ENCODE results near the gene CFL2. TPM values are rescaled to one million over a fixed set of nuclear protein-coding genes. Genes with fewer than 3 reads are reported as not detected.

The CFL2 gene
- polyA plus RNA-seq, 1 of the 3 experiments (the other 2 are of a cell fraction): 48.1 TPM

DNA sequence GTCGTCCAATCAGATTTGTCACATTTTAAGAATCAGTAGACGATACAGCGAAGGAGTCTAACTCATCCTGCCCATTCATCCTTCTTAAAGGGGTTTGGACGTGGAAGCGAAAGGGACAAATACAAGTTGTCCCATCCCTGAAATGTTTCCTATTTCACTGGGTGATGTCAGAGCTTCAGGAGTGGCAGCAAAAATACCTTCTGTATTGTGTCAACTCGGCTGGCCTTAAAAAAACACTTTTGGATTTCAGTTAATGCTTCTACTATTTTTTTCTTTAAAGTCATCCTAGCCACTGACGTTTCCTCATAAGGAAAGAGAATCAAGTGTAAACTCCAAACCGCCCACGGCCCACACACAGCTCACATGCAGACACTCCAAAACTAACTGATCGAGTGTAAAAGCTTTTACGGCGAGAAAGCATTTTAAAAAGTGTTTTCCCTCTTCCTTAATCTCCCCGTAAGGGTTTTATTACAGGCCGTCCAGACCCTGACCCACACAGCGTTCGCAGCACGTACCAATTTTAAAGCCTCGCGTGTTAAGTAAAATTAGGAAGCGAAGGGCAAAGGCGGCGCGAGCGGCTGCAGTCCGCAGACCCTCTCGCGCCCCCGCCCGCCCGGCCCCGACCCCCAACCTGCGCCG lies 593 bp downstream of the CFL2 start:
- Histone ChIP-seq H3F3A (replicated peaks; ENCODE audit: insufficient read depth) (peaks cover 45% of the 10 kb centered on the region), H3K9ac (peak overlapping the region; percentile 88), H3K79me2 (ENCODE audit: insufficient read depth) (peaks cover 49% of the 10 kb centered on the region), H3K4me2 (peak overlapping the region; percentile 65), H3K27me3 (ENCODE audit: insufficient read depth) (no peaks in the 10 kb centered on the region), H3K9me3 (no peaks in the 10 kb centered on the region), H3K4me1 (ENCODE audit: control insufficient read depth in 1 of 2, insufficient read depth in 2 of 2, low read depth in 1 of 2, low read length in 1 of 2) (peaks cover 25 to 27% of the 10 kb centered on the region in 2 experiments), H3K9me2 (no peaks in the 10 kb centered on the region), H2AFZ (ENCODE audit: low read depth) (0 out of 2 replicates have a peak overlapping the region, but pooled peaks have one; percentile 25), H4K20me1 (ENCODE audit: insufficient read depth) (0 out of 2 replicates have a peak, but pooled peaks cover 3% of the 10 kb centered on the region), H3K27ac (ENCODE audit: low read depth in 2 of 2, low read length in 1 of 2) (peak overlapping the region; percentile 90 to 91), H3K36me3 (replicated peaks in 1 of 2; ENCODE audit: control insufficient read depth in 1 of 2, insufficient read depth in 2 of 2, low read length in 1 of 2) (peaks cover 15 to 21% of the 10 kb centered on the region in 2 experiments), H3K4me3 (ENCODE audit: low read depth in 2 of 2, low read length in 1 of 2) (peak overlapping the region; percentile 68 to 83)
- WGBS (ENCODE audit: low lambda C conversion rate): under 1% methylated on average over 30 of the region's 33 CpGs
- ChIA-PET CTCF (interaction anchor here (0.8 to 5.5 kb wide), 4 partner anchors 9 to 67 kb away, joined by 3 to 56 read pairs (median 14); no protein-coding TSS in a partner anchor), POLR2A (interaction anchor here (0.8 to 1.4 kb wide), 2 partner anchors 9 to 14 kb away, joined by 3 to 5 read pairs; no protein-coding TSS in a partner anchor)
- DNase-seq: no peak
- no peak for TF ChIP-seq CTCF (IDR thresholded peaks at IDR 0.05)
- TF ChIP-seq, protein P1, sequence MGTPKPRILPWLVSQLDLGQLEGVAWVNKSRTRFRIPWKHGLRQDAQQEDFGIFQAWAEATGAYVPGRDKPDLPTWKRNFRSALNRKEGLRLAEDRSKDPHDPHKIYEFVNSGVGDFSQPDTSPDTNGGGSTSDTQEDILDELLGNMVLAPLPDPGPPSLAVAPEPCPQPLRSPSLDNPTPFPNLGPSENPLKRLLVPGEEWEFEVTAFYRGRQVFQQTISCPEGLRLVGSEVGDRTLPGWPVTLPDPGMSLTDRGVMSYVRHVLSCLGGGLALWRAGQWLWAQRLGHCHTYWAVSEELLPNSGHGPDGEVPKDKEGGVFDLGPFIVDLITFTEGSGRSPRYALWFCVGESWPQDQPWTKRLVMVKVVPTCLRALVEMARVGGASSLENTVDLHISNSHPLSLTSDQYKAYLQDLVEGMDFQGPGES (IDR thresholded peaks at IDR 0.05; ENCODE audit: low read depth, low read length): no peak
- TF ChIP-seq USF2 (IDR thresholded peaks at IDR 0.05; ENCODE audit: borderline replicate concordance, low read depth, low read length): no peak
- TF ChIP-seq GATA2 (CRISPR knock-in tag; IDR thresholded peaks at IDR 0.05): no peak
- no peak for TF ChIP-seq RXRA (IDR thresholded peaks at IDR 0.05; ENCODE audit: borderline replicate concordance, low read depth)
- TF ChIP-seq, protein P2, sequence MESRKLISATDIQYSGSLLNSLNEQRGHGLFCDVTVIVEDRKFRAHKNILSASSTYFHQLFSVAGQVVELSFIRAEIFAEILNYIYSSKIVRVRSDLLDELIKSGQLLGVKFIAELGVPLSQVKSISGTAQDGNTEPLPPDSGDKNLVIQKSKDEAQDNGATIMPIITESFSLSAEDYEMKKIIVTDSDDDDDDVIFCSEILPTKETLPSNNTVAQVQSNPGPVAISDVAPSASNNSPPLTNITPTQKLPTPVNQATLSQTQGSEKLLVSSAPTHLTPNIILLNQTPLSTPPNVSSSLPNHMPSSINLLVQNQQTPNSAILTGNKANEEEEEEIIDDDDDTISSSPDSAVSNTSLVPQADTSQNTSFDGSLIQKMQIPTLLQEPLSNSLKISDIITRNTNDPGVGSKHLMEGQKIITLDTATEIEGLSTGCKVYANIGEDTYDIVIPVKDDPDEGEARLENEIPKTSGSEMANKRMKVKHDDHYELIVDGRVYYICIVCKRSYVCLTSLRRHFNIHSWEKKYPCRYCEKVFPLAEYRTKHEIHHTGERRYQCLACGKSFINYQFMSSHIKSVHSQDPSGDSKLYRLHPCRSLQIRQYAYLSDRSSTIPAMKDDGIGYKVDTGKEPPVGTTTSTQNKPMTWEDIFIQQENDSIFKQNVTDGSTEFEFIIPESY (IDR thresholded peaks at IDR 0.05; ENCODE audit: borderline replicate concordance, low read depth): no peak
- TF ChIP-seq GABPA (IDR thresholded peaks at IDR 0.05; ENCODE audit: low read depth): no peak
- TF ChIP-seq MXI1 (IDR thresholded peaks at IDR 0.05; ENCODE audit: low read depth, low read length): 0 out of 2 replicates have a peak, but pooled peaks have one; percentile 4
- 0 out of 2 replicates have a peak, but pooled peaks have one; percentile 4 for TF ChIP-seq JUND (IDR thresholded peaks at IDR 0.05)
- TF ChIP-seq PBX3 (IDR thresholded peaks at IDR 0.05): no peak
- TF ChIP-seq ELF1 (IDR thresholded peaks at IDR 0.05): no peak
- TF ChIP-seq MAX (IDR thresholded peaks at IDR 0.05; ENCODE audit: low read depth): no peak
- no peak for TF ChIP-seq RAD21 (IDR thresholded peaks at IDR 0.05; ENCODE audit: low read length)
- no peak for TF ChIP-seq FOXJ3 (CRISPR knock-in tag; IDR thresholded peaks at IDR 0.05)
- no peak for TF ChIP-seq YY1 (IDR thresholded peaks at IDR 0.05; ENCODE audit: low read depth)
- TF ChIP-seq TEAD4 (IDR thresholded peaks at IDR 0.05; ENCODE audit: borderline replicate concordance, insufficient read depth): no peak
- TF ChIP-seq, protein P3, sequence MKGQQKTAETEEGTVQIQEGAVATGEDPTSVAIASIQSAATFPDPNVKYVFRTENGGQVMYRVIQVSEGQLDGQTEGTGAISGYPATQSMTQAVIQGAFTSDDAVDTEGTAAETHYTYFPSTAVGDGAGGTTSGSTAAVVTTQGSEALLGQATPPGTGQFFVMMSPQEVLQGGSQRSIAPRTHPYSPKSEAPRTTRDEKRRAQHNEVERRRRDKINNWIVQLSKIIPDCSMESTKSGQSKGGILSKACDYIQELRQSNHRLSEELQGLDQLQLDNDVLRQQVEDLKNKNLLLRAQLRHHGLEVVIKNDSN (IDR thresholded peaks at IDR 0.05; ENCODE audit: borderline replicate concordance, low read depth): no peak
- TF ChIP-seq EP300 (IDR thresholded peaks at IDR 0.05; ENCODE audit: borderline replicate concordance in 1 of 2, low read depth in 1 of 2, low read length in 1 of 2): no peak
- TF ChIP-seq, protein P4, sequence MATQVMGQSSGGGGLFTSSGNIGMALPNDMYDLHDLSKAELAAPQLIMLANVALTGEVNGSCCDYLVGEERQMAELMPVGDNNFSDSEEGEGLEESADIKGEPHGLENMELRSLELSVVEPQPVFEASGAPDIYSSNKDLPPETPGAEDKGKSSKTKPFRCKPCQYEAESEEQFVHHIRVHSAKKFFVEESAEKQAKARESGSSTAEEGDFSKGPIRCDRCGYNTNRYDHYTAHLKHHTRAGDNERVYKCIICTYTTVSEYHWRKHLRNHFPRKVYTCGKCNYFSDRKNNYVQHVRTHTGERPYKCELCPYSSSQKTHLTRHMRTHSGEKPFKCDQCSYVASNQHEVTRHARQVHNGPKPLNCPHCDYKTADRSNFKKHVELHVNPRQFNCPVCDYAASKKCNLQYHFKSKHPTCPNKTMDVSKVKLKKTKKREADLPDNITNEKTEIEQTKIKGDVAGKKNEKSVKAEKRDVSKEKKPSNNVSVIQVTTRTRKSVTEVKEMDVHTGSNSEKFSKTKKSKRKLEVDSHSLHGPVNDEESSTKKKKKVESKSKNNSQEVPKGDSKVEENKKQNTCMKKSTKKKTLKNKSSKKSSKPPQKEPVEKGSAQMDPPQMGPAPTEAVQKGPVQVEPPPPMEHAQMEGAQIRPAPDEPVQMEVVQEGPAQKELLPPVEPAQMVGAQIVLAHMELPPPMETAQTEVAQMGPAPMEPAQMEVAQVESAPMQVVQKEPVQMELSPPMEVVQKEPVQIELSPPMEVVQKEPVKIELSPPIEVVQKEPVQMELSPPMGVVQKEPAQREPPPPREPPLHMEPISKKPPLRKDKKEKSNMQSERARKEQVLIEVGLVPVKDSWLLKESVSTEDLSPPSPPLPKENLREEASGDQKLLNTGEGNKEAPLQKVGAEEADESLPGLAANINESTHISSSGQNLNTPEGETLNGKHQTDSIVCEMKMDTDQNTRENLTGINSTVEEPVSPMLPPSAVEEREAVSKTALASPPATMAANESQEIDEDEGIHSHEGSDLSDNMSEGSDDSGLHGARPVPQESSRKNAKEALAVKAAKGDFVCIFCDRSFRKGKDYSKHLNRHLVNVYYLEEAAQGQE (IDR thresholded peaks at IDR 0.05; ENCODE audit: low read depth, low read length): no peak
- TF ChIP-seq RFX5 (IDR thresholded peaks at IDR 0.05; ENCODE audit: low read length): no peak
